ENCODE data around the gene MYH11. TPM values are rescaled to one million over a fixed set of nuclear protein-coding genes. Genes with fewer than 3 reads are reported as not detected.
"Not testable (repeated sequence)": the region's sequence is repeated elsewhere in the genome, so short reads cannot be mapped to it uniquely, and the experiment has no call there.

The MYH11 gene
- total and polyA plus RNA-seq, 2 donors (not counting 1 experiment from before 2014, with no cell fraction given): 1.3 to 14.5 TPM

DNA sequence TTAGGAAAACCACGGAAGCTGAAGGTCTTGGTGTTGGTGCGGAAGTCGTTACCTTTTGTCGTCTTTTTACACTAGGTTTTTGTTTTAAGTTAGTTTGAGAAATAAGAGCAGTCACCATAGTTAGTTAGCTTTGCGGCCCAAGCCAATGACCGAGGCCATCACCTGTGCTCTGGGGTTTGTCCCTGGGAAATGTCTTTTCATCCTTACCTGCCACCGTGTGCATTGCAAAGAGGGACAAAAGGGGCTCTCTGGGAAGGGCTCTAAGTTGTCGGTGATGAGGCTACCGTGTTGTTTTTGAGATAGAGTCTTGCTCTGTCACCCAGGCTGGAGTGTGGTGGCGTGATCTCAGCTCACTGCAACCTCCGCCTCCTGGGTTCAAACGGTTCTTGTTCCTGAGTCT is 157.0 kb downstream of the MYH11 start:
- Histone ChIP-seq H3K79me2 (ENCODE audit: control insufficient read depth, insufficient read depth, low read length) (no peaks in the 10 kb centered on the region), H3K36me3 (ENCODE audit: control insufficient read depth, insufficient read depth, low read length) (peaks cover 12% of the 10 kb centered on the region), H3K27ac (ENCODE audit: insufficient read depth, low read length) (no peak overlapping the region), H3K27me3 (ENCODE audit: control insufficient read depth, insufficient read depth, low read length) (no peaks in the 10 kb centered on the region), H3K4me2 (ENCODE audit: extremely low read depth, insufficient read depth, low read length) (no peak overlapping the region), H3K9ac (ENCODE audit: insufficient read depth, low read length) (no peak overlapping the region), H3K4me1 (ENCODE audit: control insufficient read depth, extremely low read depth, insufficient read depth, low read length) (no peaks in the 10 kb centered on the region), H3K9me3 (ENCODE audit: control insufficient read depth, insufficient read depth, low read depth, low read length) (no peaks in the 10 kb centered on the region), H2AFZ (ENCODE audit: low read length) (no peak overlapping the region), H3K4me3 (replicated peaks in 1 of 4; ENCODE audit: control extremely low read depth in 1 of 4, insufficient read depth in 1 of 4, low read depth in 3 of 4, low read length in 4 of 4) (no peak overlapping the region), H4K20me1 (ENCODE audit: control insufficient read depth, extremely low read depth, insufficient read depth, low read length) (no peaks in the 10 kb centered on the region)
- no peak for TF ChIP-seq EZH2 (IDR thresholded peaks at IDR 0.05; ENCODE audit: low read length, missing control alignments)
- TF ChIP-seq, protein P1, sequence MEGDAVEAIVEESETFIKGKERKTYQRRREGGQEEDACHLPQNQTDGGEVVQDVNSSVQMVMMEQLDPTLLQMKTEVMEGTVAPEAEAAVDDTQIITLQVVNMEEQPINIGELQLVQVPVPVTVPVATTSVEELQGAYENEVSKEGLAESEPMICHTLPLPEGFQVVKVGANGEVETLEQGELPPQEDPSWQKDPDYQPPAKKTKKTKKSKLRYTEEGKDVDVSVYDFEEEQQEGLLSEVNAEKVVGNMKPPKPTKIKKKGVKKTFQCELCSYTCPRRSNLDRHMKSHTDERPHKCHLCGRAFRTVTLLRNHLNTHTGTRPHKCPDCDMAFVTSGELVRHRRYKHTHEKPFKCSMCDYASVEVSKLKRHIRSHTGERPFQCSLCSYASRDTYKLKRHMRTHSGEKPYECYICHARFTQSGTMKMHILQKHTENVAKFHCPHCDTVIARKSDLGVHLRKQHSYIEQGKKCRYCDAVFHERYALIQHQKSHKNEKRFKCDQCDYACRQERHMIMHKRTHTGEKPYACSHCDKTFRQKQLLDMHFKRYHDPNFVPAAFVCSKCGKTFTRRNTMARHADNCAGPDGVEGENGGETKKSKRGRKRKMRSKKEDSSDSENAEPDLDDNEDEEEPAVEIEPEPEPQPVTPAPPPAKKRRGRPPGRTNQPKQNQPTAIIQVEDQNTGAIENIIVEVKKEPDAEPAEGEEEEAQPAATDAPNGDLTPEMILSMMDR (conservative IDR thresholded peaks at IDR 0.05 in 1 of 2, IDR thresholded peaks at IDR 0.05 in 1 of 2; ENCODE audit: low read depth in 1 of 2, low read length in 2 of 2): no peak
- DNase-seq (ENCODE audit: low read depth in 2 of 2): no peak

DNA sequence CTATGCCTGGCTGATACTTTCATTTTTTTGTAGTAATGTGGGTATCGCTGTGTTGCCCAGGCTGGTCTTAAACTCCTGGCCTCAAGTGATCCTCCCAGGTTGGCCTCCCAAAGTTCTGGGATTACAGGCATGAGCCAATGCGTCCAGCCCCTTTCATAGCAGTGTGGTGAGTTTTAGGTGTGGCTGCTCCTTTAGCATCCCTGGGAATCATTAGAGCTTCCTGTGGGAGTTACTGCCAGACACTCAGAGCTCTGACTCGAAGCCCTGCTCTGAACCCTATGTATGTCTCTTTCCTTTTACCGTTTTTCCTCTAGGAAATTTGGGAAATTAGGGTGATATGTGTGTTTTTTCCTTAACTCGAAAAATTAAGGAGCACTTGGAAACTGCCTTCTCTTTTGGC is 162.3 kb downstream of the MYH11 start:
- TF ChIP-seq, protein P1 (conservative IDR thresholded peaks at IDR 0.05 in 1 of 2, IDR thresholded peaks at IDR 0.05 in 1 of 2; ENCODE audit: low read depth in 1 of 2, low read length in 2 of 2): no peak
- TF ChIP-seq EZH2 (IDR thresholded peaks at IDR 0.05; ENCODE audit: low read length, missing control alignments): no peak
- no peaks in the 10 kb centered on the region for H3K27me3 ChIP-seq (ENCODE audit: control insufficient read depth, insufficient read depth, low read length)
- H3K27ac ChIP-seq (ENCODE audit: insufficient read depth, low read length): no peak overlapping the region
- H3K9me3 ChIP-seq (ENCODE audit: control insufficient read depth, insufficient read depth, low read depth, low read length): no peaks in the 10 kb centered on the region
- H3K79me2 ChIP-seq (ENCODE audit: control insufficient read depth, insufficient read depth, low read length): no peaks in the 10 kb centered on the region
- no peak overlapping the region for H3K4me2 ChIP-seq (ENCODE audit: extremely low read depth, insufficient read depth, low read length)
- H3K4me3 ChIP-seq (replicated peaks in 1 of 4; ENCODE audit: control extremely low read depth in 1 of 4, insufficient read depth in 1 of 4, low read depth in 3 of 4, low read length in 4 of 4): no peak overlapping the region
- no peak overlapping the region for H3K9ac ChIP-seq (ENCODE audit: insufficient read depth, low read length)
- no peak overlapping the region for H2AFZ ChIP-seq (ENCODE audit: low read length)
- DNase-seq (ENCODE audit: low read depth in 2 of 2): no peak
- H3K36me3 ChIP-seq (ENCODE audit: control insufficient read depth, insufficient read depth, low read length): peaks cover 15% of the 10 kb centered on the region
- no peaks in the 10 kb centered on the region for H3K4me1 ChIP-seq (ENCODE audit: control insufficient read depth, extremely low read depth, insufficient read depth, low read length)
- H4K20me1 ChIP-seq (ENCODE audit: control insufficient read depth, extremely low read depth, insufficient read depth, low read length): no peaks in the 10 kb centered on the region

DNA sequence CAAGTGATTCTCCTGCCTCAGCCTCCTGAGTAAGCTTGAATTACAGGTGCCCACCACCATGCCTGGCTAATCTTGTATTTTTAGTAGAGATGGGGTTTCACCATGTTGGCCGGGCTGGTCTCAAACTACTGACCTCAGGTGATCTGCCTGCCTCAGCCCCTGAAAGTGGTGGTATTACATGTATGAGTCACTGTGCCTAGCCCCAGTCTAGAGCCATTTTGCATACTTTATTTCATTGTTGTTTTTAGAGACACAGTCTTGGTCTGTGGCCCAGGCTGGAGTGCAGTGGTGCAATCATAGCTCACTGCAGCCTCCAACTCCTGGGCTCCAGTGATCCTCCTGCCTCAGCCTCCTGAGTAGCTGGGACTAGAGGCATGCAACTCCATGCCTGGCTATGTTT is 164.3 kb downstream of the MYH11 start:
- H3K4me1 ChIP-seq (ENCODE audit: control insufficient read depth, extremely low read depth, insufficient read depth, low read length); H3K9me3 ChIP-seq (ENCODE audit: control insufficient read depth, insufficient read depth, low read depth, low read length); H3K4me3 ChIP-seq (replicated peaks in 1 of 4; ENCODE audit: control extremely low read depth in 1 of 4, insufficient read depth in 1 of 4, low read depth in 3 of 4, low read length in 4 of 4); H3K9ac ChIP-seq (ENCODE audit: insufficient read depth, low read length); H3K27me3 ChIP-seq (ENCODE audit: control insufficient read depth, insufficient read depth, low read length); DNase-seq (ENCODE audit: low read depth in 2 of 2); H3K27ac ChIP-seq (ENCODE audit: insufficient read depth, low read length); H4K20me1 ChIP-seq (ENCODE audit: control insufficient read depth, extremely low read depth, insufficient read depth, low read length); H3K4me2 ChIP-seq (ENCODE audit: extremely low read depth, insufficient read depth, low read length); H2AFZ ChIP-seq (ENCODE audit: low read length); H3K79me2 ChIP-seq (ENCODE audit: control insufficient read depth, insufficient read depth, low read length): not testable (repeated sequence)
- H3K36me3 ChIP-seq (ENCODE audit: control insufficient read depth, insufficient read depth, low read length): peaks cover 14% of the 10 kb centered on the region

Data from fibroblast of lung (primary cell).